Hepatocyte (in vitro differentiated cells): Measurements from ENCODE around the gene ABCC11. TPM values are rescaled to one million over a fixed set of nuclear protein-coding genes. Genes with fewer than 3 reads are reported as not detected.

Experiments
- DNase-seq: peaks from one replicate; pipeline ENCODE4 v3.0.0-alpha.2; 2016; ENCODE audit warnings: low spot score
- H2AFZ ChIP-seq: fragments of 200-600 bp; sonication (generic); 2 replicates; pipeline ENCODE4 v1.6.0; 2016; ENCODE audit warnings: antibody characterized with exemption, mild to moderate bottlenecking
- H3K27ac ChIP-seq: fragments of 200-600 bp; sonication (generic); 2 replicates; pipeline ENCODE4 v1.5.1; 2016; ENCODE audit warnings: mild to moderate bottlenecking
- H3K27me3 ChIP-seq: fragments of 200-600 bp; sonication (generic); 2 replicates; pipeline ENCODE4 v1.6.1; 2016
- H3K36me3 ChIP-seq: fragments of 200-600 bp; sonication (generic); replicated peaks from 2 replicates; pipeline ENCODE4 v1.5.1; 2016; ENCODE audit warnings: low read depth; ENCODE audit not compliant: insufficient read depth
- H3K4me1 ChIP-seq: fragments of 200-600 bp; sonication (generic); 2 replicates; pipeline ENCODE4 v1.5.1; 2016; ENCODE audit warnings: mild to moderate bottlenecking, moderate library complexity; ENCODE audit not compliant: insufficient read depth
- H3K4me2 ChIP-seq: fragments of 200-600 bp; sonication (generic); 2 replicates; pipeline ENCODE4 v1.6.0; 2016
- H3K4me3 ChIP-seq: fragments of 200-600 bp; sonication (generic); 2 replicates; pipeline ENCODE4 v1.5.1; 2016; ENCODE audit warnings: mild to moderate bottlenecking
- H3K79me2 ChIP-seq: fragments of 200-600 bp; sonication (generic); 2 replicates; pipeline ENCODE4 v1.6.0; 2017; ENCODE audit warnings: mild to moderate bottlenecking
- H3K9me2 ChIP-seq: fragments of 200-600 bp; sonication (generic); replicated peaks from 2 replicates; pipeline ENCODE4 v1.6.0; 2017; ENCODE audit warnings: mild to moderate bottlenecking; ENCODE audit not compliant: insufficient read depth
- H3K9me3 ChIP-seq: fragments of 200-600 bp; sonication (generic); 2 replicates; pipeline ENCODE4 v1.5.1; 2016; ENCODE audit warnings: low read depth, mild to moderate bottlenecking
- H4K20me1 ChIP-seq: fragments of 200-600 bp; sonication (generic); 2 replicates; pipeline ENCODE4 v1.6.0; 2016; ENCODE audit warnings: mild to moderate bottlenecking; ENCODE audit not compliant: insufficient read depth, poor library complexity, severe bottlenecking
- EZH2 ChIP-seq: fragments of 200-600 bp; sonication (generic); IDR thresholded peaks from 2 replicates; pipeline ENCODE4 v1.6.1; 2016; ENCODE audit warnings: antibody characterized with exemption, mild to moderate bottlenecking, borderline replicate concordance
- EZH2phosphoT487 ChIP-seq: fragments of 200-600 bp; sonication (generic); IDR thresholded peaks from one replicate; pipeline ENCODE4 v1.6.1; 2018; ENCODE audit warnings: antibody characterized with exemption, mild to moderate bottlenecking, low read depth, moderate library complexity; ENCODE audit not compliant: unreplicated experiment, severe bottlenecking
- WGBS: methylation state at CpG from one replicate; pipeline ENCODE4 v1.1.6; 2016; ENCODE audit warnings: low lambda C conversion rate; ENCODE audit errors: missing lambda C conversion rate; 5-methylcytosine and 5-hydroxymethylcytosine counted together
- polyA plus RNA-seq: library from polyadenylated mRNA; unstranded; fragments of >200 nt; fragmentation: Nextera tagmentation; extraction: Ambion mirVana; gene quantifications from 2 replicates; pipeline ENCODE4 v1.2.1, GENCODE V29; 2016
- total RNA-seq: library from RNA; depleted of rRNA; stranded (reverse); fragments of >200 nt; gene quantifications from 2 replicates; pipeline ENCODE4 v1.2.3, GENCODE V29; 2014
- TF ChIP-seq, protein P1 (sequence below): fragments of 200-600 bp; sonication (generic); IDR thresholded peaks from 2 replicates; pipeline ENCODE4 v1.5.1; 2016; ENCODE audit warnings: antibody characterized with exemption, mild to moderate bottlenecking; ENCODE audit not compliant: poor library complexity

ABCC11 gene
- total and polyA plus RNA-seq, 2 experiments from 2014 or later = 0.50 to 2.0 TPM

DNA sequence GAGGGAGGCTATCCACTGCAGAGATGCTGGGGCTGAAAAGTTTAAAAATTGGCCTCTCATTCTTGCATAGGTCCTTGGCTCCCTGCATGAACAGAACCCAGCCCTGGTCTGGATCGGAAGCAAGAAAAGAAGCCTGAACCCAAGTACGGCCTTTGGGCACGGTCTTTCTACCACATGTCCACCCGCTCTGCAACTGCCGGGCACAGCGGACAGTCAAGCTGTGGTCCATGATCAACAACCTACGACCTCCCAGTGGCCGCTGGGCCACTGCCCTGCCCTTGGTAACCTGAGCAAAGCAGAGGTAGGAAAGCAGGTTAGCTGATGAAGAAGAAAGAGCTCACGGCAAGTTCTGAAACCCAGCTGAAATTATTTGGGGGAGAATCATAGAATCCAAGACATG is 95.1 kb downstream of the ABCC11 start:
- Histone ChIP-seq H3K4me3 (no peak overlapping the region), H2AFZ (no peak overlapping the region), H3K79me2 (no peaks in the 10 kb centered on the region), H3K9me3 (no peaks in the 10 kb centered on the region), H3K27ac (no peak overlapping the region), H3K4me2 (no peak overlapping the region), H3K4me1 (no peaks in the 10 kb centered on the region), H4K20me1 (no peaks in the 10 kb centered on the region), H3K9me2 (no peaks in the 10 kb centered on the region), H3K27me3 (no peaks in the 10 kb centered on the region), H3K36me3 (no peaks in the 10 kb centered on the region)
- WGBS = 95% methylated on average over 9 of the region's 9 CpGs
- TF ChIP-seq EZH2phosphoT487 = no peak
- no peak for TF ChIP-seq EZH2
- TF ChIP-seq, protein P1, sequence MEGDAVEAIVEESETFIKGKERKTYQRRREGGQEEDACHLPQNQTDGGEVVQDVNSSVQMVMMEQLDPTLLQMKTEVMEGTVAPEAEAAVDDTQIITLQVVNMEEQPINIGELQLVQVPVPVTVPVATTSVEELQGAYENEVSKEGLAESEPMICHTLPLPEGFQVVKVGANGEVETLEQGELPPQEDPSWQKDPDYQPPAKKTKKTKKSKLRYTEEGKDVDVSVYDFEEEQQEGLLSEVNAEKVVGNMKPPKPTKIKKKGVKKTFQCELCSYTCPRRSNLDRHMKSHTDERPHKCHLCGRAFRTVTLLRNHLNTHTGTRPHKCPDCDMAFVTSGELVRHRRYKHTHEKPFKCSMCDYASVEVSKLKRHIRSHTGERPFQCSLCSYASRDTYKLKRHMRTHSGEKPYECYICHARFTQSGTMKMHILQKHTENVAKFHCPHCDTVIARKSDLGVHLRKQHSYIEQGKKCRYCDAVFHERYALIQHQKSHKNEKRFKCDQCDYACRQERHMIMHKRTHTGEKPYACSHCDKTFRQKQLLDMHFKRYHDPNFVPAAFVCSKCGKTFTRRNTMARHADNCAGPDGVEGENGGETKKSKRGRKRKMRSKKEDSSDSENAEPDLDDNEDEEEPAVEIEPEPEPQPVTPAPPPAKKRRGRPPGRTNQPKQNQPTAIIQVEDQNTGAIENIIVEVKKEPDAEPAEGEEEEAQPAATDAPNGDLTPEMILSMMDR = no peak
- no peak for DNase-seq

DNA sequence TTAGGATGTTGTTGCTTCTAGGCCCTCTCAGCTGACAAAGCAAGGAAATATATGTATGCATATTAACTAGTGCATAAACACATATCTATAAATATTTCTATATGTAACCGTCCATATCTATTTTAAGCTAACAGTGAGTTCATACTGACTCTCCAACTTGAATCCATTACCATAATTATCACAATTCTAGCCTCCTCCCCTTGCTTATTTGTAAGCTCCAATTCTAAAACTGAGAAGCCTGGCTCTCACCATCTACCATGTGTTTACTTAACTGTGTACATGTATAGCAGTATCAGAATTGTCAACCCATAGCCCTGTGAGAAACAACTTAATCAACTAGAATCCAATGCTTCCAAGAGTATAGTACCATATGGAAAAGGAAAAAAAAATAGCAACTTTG is 96.6 kb downstream of the ABCC11 start:
- no peak overlapping the region for H3K27ac ChIP-seq
- no peaks in the 10 kb centered on the region for H4K20me1 ChIP-seq
- no peaks in the 10 kb centered on the region for H3K4me1 ChIP-seq
- H3K9me2 ChIP-seq = no peaks in the 10 kb centered on the region
- no peak overlapping the region for H3K4me3 ChIP-seq
- no peaks in the 10 kb centered on the region for H3K27me3 ChIP-seq
- no peaks in the 10 kb centered on the region for H3K79me2 ChIP-seq
- H3K36me3 ChIP-seq = no peaks in the 10 kb centered on the region
- H3K9me3 ChIP-seq = no peaks in the 10 kb centered on the region
- TF ChIP-seq EZH2phosphoT487 (no peak), EZH2 (no peak)
- TF ChIP-seq, protein P1 = no peak
- no peak for DNase-seq
- no peak overlapping the region for H3K4me2 ChIP-seq
- 82% methylated on average over 1 of the region's 1 CpG for WGBS
- H2AFZ ChIP-seq = no peak overlapping the region

DNA sequence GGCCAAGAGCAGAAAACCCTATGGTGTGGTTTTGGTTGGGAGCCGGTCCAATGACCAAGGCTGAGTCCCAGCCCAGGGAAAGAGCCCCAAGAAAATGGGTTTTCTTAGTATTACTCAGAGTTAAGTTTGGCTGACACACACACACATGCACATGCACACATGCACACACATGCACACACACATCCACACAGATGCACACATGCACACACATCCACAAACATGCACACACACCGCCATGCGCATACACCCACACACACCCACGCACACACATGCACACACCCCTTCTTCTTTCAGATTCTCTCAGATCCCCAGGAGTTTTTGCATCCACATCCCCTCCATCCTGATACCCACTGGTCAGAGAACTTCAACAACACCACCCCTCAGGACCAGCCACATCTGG is 100.6 kb downstream of the ABCC11 start:
- Histone ChIP-seq H3K36me3 (no peaks in the 10 kb centered on the region), H3K9me3 (no peaks in the 10 kb centered on the region), H3K9me2 (no peaks in the 10 kb centered on the region), H3K4me3 (no peak overlapping the region), H3K79me2 (no peaks in the 10 kb centered on the region), H3K4me2 (no peak overlapping the region), H2AFZ (no peak overlapping the region), H3K27ac (no peak overlapping the region), H4K20me1 (no peaks in the 10 kb centered on the region), H3K4me1 (no peaks in the 10 kb centered on the region), H3K27me3 (no peaks in the 10 kb centered on the region)
- TF ChIP-seq EZH2 (no peak), EZH2phosphoT487 (no peak)
- TF ChIP-seq, protein P1 = no peak
- DNase-seq = no peak
- WGBS = 100% methylated on average over 4 of the region's 4 CpGs

DNA sequence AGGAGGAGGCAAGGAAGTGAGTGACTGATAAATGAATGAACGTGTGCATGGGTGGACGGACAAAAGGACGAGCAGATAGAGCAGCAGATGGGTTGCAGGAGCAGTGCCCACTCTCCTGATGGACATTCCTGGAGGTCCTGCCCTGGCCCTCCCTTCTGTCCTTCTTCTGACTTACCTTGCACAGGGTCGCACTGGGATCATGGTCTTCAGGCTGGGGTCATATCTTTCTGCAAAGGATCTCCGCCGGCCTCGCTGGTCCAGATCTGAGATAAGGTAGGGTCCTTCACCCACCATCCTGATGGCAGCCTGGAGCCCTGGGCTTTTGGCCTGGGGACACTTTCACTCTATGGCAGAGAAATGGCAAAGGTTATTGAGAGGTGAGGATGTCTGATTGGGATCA is 101.2 kb downstream of the ABCC11 start:
- WGBS = 93% methylated on average over 7 of the region's 7 CpGs
- Histone ChIP-seq H3K27me3 (no peaks in the 10 kb centered on the region), H3K9me2 (no peaks in the 10 kb centered on the region), H3K4me2 (no peak overlapping the region), H3K4me1 (no peaks in the 10 kb centered on the region), H3K36me3 (no peaks in the 10 kb centered on the region), H3K79me2 (no peaks in the 10 kb centered on the region), H3K4me3 (no peak overlapping the region), H3K9me3 (no peaks in the 10 kb centered on the region), H2AFZ (no peak overlapping the region), H4K20me1 (no peaks in the 10 kb centered on the region), H3K27ac (no peak overlapping the region)
- TF ChIP-seq EZH2phosphoT487 (no peak), EZH2 (no peak)
- TF ChIP-seq, protein P1 = no peak
- DNase-seq = no peak
